Brain microvascular endothelial cell (primary cell): ENCODE results near the gene PKD1L1.

Experiments
- DNase-seq: peaks from one replicate; pipeline ENCODE4 v3.0.0-alpha.2; 2020
- H3K27ac ChIP-seq: fragments of 250-450 bp; sonication (Bioruptor Pico); 2 replicates; pipeline ENCODE4 v1.5.1; 2020; ENCODE audit warnings: mild to moderate bottlenecking, moderate library complexity
- H3K27me3 ChIP-seq: fragments of 250-450 bp; sonication (Bioruptor Pico); replicated peaks from 2 replicates; pipeline ENCODE4 v1.5.1; 2020; ENCODE audit warnings: mild to moderate bottlenecking
- H3K36me3 ChIP-seq: fragments of 250-450 bp; sonication (Bioruptor Pico); replicated peaks from 2 replicates; pipeline ENCODE4 v1.5.1; 2020; ENCODE audit warnings: mild to moderate bottlenecking
- H3K4me3 ChIP-seq: 2 replicates; pipeline ENCODE4 v1.5.1; 2011; ENCODE audit warnings: low read depth, mild to moderate bottlenecking, control low read depth, low read length, moderate library complexity
- CTCF ChIP-seq: IDR thresholded peaks from 2 replicates; pipeline ENCODE4 v1.5.1; 2011; ENCODE audit warnings: low read depth, mild to moderate bottlenecking, moderate library complexity, low read length, control low read depth, inconsistent platforms; ENCODE audit errors: missing control alignments
- in situ Hi-C: cut with HindIII; loops from 2 replicates; pipeline ENCODE4 v1.10.0; 2017; ENCODE audit warnings: low sequenced_read_pairs, low pct_ligation_motif_present

Gene PKD1L1

GRCh38 chr7:47836503-47837202 lies 111.6 kb downstream of the PKD1L1 start:
- no peak overlapping the region for H3K4me3 ChIP-seq
- no peaks in the 10 kb centered on the region for H3K27me3 ChIP-seq
- H3K27ac ChIP-seq: no peak overlapping the region
- no peaks in the 10 kb centered on the region for H3K36me3 ChIP-seq
- TF ChIP-seq CTCF: no peak
- DNase-seq: no peak
- in situ Hi-C loops: no loop called here

DNA sequence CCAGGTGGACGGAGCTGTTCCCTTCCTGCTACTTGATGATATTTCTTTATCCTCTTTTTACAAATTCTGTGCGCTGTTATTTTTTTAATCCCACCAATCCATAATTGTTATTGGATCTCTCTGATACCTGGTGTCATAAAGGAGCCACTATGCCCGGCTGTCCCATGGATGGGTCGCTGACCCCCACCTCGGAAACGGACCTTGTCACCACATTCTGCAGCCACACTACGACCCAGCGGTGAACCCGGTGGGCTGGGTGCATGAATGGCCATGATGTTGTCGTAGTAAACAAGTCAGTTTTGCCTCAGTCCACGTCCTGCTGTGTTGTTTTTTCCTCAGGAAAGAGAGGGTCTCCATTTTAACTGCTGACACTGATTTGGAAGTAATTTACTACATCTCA lies 112.2 kb downstream of the PKD1L1 start:
- H3K27me3 ChIP-seq: no peaks in the 10 kb centered on the region
- no peak for DNase-seq
- in situ Hi-C loops: no loop called here
- H3K36me3 ChIP-seq: no peaks in the 10 kb centered on the region
- no peak overlapping the region for H3K27ac ChIP-seq
- no peak for TF ChIP-seq CTCF
- no peak overlapping the region for H3K4me3 ChIP-seq

- Histone ChIP-seq H3K27me3 (no peaks in the 10 kb centered on the region), H3K36me3 (no peaks in the 10 kb centered on the region), H3K4me3 (no peak overlapping the region), H3K27ac (no peak overlapping the region)
- no peak for TF ChIP-seq CTCF
- DNase-seq: no peak
- in situ Hi-C loops: no loop called here
Observed at GRCh38 chr7:47833211-47833610, 115.1 kb downstream of the PKD1L1 start.

DNA sequence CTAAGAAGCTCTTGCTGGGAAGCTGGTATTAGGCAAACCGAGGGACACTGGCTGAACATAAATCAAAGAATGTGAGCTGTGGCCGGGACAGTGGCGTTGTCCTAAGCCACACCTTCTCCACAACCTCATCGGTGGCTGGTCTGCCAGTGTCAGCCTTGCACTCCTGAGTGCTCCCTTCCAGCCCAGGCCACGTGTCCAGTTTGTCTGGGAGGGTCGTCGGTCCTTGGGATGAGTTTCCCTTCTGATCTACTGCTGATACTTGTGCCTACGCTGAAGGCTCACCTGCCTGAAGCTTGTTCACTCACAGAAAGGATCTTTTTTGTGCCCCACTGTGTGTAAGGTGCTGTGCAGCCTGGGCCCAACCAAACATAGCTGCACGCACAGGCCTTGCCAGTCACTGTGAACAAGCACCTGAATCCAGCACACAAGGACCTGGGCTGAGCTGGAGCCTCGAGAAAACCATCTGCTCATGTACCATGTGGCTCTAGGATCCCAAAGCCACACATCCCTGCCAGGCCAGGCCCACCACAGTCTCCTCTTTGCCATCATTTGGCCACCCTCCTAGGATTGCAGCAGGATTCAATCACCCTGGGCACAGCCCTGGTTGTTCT lies 116.1 kb downstream of the PKD1L1 start:
- no peak for DNase-seq
- Histone ChIP-seq H3K36me3 (no peaks in the 10 kb centered on the region), H3K4me3 (no peak overlapping the region), H3K27ac (no peak overlapping the region), H3K27me3 (no peaks in the 10 kb centered on the region)
- no peak for TF ChIP-seq CTCF
- in situ Hi-C loops: no loop called here

DNA sequence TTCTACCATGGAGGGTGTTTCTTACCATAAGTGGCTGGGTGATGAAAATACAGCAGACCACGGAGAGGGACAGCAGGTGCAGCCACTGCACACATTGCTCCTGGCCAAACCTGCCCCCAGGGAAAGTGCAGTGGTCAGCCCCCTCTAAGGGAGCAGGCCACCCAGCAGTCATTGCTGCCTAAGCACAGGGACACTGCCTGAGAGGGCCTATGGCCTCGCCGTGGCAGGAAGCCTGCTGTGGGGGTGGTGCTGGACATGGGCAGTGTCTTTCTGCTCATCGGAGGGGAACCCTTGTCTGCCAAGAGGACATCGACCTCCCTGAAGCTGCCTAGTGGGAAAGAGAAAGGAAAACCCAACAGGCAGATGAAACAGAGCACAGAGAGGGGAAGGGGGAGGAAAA lies 118.3 kb downstream of the PKD1L1 start:
- no peak overlapping the region for H3K4me3 ChIP-seq
- no peaks in the 10 kb centered on the region for H3K27me3 ChIP-seq
- in situ Hi-C loops: no loop called here
- no peaks in the 10 kb centered on the region for H3K36me3 ChIP-seq
- no peak for TF ChIP-seq CTCF
- DNase-seq: no peak
- no peak overlapping the region for H3K27ac ChIP-seq

- in situ Hi-C loops: no loop called here
- no peak overlapping the region for H3K4me3 ChIP-seq
- no peak for TF ChIP-seq CTCF
- no peak overlapping the region for H3K27ac ChIP-seq
- no peak for DNase-seq
- no peaks in the 10 kb centered on the region for H3K36me3 ChIP-seq
- H3K27me3 ChIP-seq: no peaks in the 10 kb centered on the region
Observed at GRCh38 chr7:47827871-47828270, 120.4 kb downstream of the PKD1L1 start.
